Measurements from ENCODE around the gene KIAA1671. TPM values are rescaled to one million over a fixed set of nuclear protein-coding genes. Genes with fewer than 3 reads are reported as not detected.

KIAA1671 gene
- total and polyA plus RNA-seq, 4 donors: 8.7 to 35.9 (median 19.1) TPM

DNA sequence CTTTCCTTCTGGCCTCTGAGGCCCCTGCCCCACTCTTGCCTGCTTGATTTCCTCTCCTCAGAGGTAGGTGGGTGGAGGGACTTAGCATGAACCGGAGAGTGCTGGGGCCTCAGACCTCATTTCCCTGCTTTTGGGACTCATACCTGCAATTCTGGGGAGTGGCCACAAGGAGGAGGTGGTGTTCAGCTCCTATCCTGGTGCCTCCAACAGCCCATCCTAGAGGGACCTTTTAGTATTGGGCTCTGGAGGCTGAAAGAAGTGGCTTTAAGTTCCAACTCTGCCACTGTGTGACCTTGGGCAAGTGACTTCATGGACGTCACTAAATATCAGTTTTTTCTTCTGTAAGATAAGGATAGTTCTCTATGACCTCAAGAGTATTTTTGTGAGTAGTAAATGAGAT is 98.6 kb downstream of the KIAA1671 start:
- DNase-seq (ENCODE audit: low spot score): no peak
- peaks cover 0 to 6% (median 0%) of the 10 kb centered on the region in 4 donors for H3K36me3 ChIP-seq (ENCODE audit: control insufficient read depth in 4 of 4, insufficient read depth in 3 of 4, low read depth in 1 of 4, low read length in 3 of 4)
- H3K4me1 ChIP-seq (ENCODE audit: control insufficient read depth in 4 of 4, insufficient read depth in 4 of 4, low read length in 3 of 4): peaks cover 0 to 7% (median 1%) of the 10 kb centered on the region in 4 donors
- H3K4me3 ChIP-seq (ENCODE audit: low read depth in 1 of 3, low read length in 3 of 3): no peak overlapping the region
- TF ChIP-seq, protein P1, sequence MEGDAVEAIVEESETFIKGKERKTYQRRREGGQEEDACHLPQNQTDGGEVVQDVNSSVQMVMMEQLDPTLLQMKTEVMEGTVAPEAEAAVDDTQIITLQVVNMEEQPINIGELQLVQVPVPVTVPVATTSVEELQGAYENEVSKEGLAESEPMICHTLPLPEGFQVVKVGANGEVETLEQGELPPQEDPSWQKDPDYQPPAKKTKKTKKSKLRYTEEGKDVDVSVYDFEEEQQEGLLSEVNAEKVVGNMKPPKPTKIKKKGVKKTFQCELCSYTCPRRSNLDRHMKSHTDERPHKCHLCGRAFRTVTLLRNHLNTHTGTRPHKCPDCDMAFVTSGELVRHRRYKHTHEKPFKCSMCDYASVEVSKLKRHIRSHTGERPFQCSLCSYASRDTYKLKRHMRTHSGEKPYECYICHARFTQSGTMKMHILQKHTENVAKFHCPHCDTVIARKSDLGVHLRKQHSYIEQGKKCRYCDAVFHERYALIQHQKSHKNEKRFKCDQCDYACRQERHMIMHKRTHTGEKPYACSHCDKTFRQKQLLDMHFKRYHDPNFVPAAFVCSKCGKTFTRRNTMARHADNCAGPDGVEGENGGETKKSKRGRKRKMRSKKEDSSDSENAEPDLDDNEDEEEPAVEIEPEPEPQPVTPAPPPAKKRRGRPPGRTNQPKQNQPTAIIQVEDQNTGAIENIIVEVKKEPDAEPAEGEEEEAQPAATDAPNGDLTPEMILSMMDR (IDR thresholded peaks at IDR 0.05; ENCODE audit: low read depth, low read length, missing input control): peak; percentile 11
- TF ChIP-seq, protein P2, sequence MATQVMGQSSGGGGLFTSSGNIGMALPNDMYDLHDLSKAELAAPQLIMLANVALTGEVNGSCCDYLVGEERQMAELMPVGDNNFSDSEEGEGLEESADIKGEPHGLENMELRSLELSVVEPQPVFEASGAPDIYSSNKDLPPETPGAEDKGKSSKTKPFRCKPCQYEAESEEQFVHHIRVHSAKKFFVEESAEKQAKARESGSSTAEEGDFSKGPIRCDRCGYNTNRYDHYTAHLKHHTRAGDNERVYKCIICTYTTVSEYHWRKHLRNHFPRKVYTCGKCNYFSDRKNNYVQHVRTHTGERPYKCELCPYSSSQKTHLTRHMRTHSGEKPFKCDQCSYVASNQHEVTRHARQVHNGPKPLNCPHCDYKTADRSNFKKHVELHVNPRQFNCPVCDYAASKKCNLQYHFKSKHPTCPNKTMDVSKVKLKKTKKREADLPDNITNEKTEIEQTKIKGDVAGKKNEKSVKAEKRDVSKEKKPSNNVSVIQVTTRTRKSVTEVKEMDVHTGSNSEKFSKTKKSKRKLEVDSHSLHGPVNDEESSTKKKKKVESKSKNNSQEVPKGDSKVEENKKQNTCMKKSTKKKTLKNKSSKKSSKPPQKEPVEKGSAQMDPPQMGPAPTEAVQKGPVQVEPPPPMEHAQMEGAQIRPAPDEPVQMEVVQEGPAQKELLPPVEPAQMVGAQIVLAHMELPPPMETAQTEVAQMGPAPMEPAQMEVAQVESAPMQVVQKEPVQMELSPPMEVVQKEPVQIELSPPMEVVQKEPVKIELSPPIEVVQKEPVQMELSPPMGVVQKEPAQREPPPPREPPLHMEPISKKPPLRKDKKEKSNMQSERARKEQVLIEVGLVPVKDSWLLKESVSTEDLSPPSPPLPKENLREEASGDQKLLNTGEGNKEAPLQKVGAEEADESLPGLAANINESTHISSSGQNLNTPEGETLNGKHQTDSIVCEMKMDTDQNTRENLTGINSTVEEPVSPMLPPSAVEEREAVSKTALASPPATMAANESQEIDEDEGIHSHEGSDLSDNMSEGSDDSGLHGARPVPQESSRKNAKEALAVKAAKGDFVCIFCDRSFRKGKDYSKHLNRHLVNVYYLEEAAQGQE (IDR thresholded peaks at IDR 0.05): no peak
- no peaks in the 10 kb centered on the region for H3K9me3 ChIP-seq (ENCODE audit: control insufficient read depth in 4 of 4, low read length in 3 of 4)
- H3K9ac ChIP-seq (ENCODE audit: low read depth in 1 of 2, low read length in 2 of 2): no peak overlapping the region
- WGBS: 97% methylated on average over 2 of the region's 2 CpGs
- no peak overlapping the region for H3K27ac ChIP-seq (ENCODE audit: low read depth in 1 of 2, low read length in 2 of 2)
- no peaks in the 10 kb centered on the region for H3K27me3 ChIP-seq (ENCODE audit: control insufficient read depth in 4 of 4, insufficient read depth in 4 of 4, low read length in 3 of 4)

DNA sequence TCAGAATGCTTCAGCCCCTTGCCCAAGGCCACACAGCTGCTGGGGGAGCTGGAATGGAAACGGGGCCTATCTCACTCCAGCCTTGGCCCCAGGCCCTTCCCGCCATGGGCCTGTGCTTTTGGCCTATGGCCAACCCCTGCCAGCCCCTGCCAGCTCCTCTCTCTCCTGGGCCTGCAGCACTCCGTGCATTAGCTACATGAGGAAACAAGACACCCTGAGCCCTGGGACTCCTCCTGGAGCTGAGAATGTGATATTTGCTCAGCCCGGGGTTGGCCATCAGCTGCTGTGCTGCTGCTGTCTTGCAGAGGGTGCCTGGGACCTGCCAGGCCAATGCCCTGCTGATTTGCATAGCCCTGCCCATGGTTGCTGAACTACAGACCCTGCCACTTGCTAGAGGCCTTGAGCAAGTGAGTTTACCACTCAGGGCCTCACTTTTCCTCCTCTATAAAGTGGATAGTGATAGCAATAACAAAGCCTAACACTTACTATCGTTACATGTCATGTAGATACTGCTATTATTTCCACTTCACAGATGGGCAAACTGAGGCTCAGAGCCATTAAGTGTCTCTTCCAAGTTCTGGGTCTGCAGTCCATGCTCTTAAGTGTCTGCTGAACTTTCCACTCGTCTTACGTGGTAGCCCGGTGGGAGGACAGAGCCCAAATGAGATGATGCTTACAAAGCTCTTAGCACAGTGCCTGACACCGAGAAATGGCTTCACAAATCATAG is 99.6 kb downstream of the KIAA1671 start:
- H3K4me3 ChIP-seq (ENCODE audit: low read depth in 1 of 3, low read length in 3 of 3): no peak overlapping the region
- TF ChIP-seq, protein P3, sequence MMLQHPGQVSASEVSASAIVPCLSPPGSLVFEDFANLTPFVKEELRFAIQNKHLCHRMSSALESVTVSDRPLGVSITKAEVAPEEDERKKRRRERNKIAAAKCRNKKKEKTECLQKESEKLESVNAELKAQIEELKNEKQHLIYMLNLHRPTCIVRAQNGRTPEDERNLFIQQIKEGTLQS (IDR thresholded peaks at IDR 0.05): no peak
- no peak for TF ChIP-seq TAF1 (conservative IDR thresholded peaks at IDR 0.05)
- TF ChIP-seq FOXA1 (IDR thresholded peaks at IDR 0.05): no peak
- no peak overlapping the region for H3K27ac ChIP-seq (ENCODE audit: low read depth in 1 of 2, low read length in 2 of 2)
- DNase-seq (ENCODE audit: low spot score): no peak
- peaks cover 0 to 6% (median 0%) of the 10 kb centered on the region in 4 donors for H3K36me3 ChIP-seq (ENCODE audit: control insufficient read depth in 4 of 4, insufficient read depth in 3 of 4, low read depth in 1 of 4, low read length in 3 of 4)
- no peak overlapping the region for H3K9ac ChIP-seq (ENCODE audit: low read depth in 1 of 2, low read length in 2 of 2)
- H3K27me3 ChIP-seq (ENCODE audit: control insufficient read depth in 4 of 4, insufficient read depth in 4 of 4, low read length in 3 of 4): no peaks in the 10 kb centered on the region
- WGBS: 65% methylated on average over 9 of the region's 9 CpGs
- H3K9me3 ChIP-seq (ENCODE audit: control insufficient read depth in 4 of 4, low read length in 3 of 4): no peaks in the 10 kb centered on the region
- H3K4me1 ChIP-seq (ENCODE audit: control insufficient read depth in 4 of 4, insufficient read depth in 4 of 4, low read length in 3 of 4): peaks cover 0 to 7% (median 1%) of the 10 kb centered on the region in 4 donors

DNA sequence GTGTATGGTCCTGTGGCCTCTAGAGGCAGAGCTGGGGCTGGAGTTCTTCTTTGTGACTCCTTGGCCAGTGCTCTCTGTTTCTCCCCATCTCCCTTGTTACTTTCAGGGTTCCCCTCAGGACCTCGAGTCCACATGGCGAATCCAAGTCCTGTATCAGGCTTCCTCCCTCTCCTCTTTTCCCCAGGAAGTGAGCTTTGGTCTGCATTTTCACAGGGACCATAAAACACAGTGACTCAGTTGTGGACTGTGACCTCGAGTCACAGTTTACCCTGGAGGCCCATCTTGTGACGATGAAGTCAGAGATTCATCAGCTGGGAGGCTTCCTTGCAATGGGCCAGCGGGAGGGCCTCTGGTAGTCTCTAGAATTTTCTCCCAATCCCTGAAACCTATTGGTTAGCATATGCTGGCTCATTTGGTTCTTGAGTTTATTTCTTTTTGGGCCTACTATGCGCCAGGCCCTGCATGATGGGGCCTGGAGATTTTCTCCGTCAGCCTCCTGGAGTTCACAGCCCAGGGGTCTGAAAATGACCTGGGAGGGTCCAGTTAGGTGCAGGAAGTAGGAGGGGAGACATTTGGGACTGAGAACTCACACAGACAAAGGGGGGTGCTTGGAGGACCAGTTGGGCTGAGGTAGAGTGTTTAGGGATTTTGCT is 100.8 kb downstream of the KIAA1671 start:
- no peak overlapping the region for H3K4me3 ChIP-seq (ENCODE audit: low read depth in 1 of 3, low read length in 3 of 3)
- WGBS: 87% methylated on average over 7 of the region's 7 CpGs
- H3K27me3 ChIP-seq (ENCODE audit: control insufficient read depth in 4 of 4, insufficient read depth in 4 of 4, low read length in 3 of 4): no peaks in the 10 kb centered on the region
- no peak overlapping the region for H3K9ac ChIP-seq (ENCODE audit: low read depth in 1 of 2, low read length in 2 of 2)
- H3K9me3 ChIP-seq (ENCODE audit: control insufficient read depth in 4 of 4, low read length in 3 of 4): no peaks in the 10 kb centered on the region
- H3K27ac ChIP-seq (ENCODE audit: low read depth in 1 of 2, low read length in 2 of 2): no peak overlapping the region
- H3K36me3 ChIP-seq (ENCODE audit: control insufficient read depth in 4 of 4, insufficient read depth in 3 of 4, low read depth in 1 of 4, low read length in 3 of 4): peaks cover 0 to 6% (median 0%) of the 10 kb centered on the region in 4 donors
- H3K4me1 ChIP-seq (ENCODE audit: control insufficient read depth in 4 of 4, insufficient read depth in 4 of 4, low read length in 3 of 4): peaks cover 0 to 7% (median 1%) of the 10 kb centered on the region in 4 donors
- DNase-seq (ENCODE audit: low spot score): no peak
- TF ChIP-seq, protein P2 (IDR thresholded peaks at IDR 0.05): no peak
- TF ChIP-seq FOXA1 (IDR thresholded peaks at IDR 0.05) (no peak), NR2F2 (IDR thresholded peaks at IDR 0.05) (no peak), TAF1 (conservative IDR thresholded peaks at IDR 0.05) (no peak), YY1 (IDR thresholded peaks at IDR 0.05) (no peak), EGR1 (IDR thresholded peaks at IDR 0.05; ENCODE audit: low read depth in 2 of 2) (no peak), HNF4A (conservative IDR thresholded peaks at IDR 0.05) (no peak), JUND (IDR thresholded peaks at IDR 0.05) (no peak), HNF4G (IDR thresholded peaks at IDR 0.05) (no peak), RXRA (IDR thresholded peaks at IDR 0.05) (no peak)
- TF ChIP-seq, protein P4, sequence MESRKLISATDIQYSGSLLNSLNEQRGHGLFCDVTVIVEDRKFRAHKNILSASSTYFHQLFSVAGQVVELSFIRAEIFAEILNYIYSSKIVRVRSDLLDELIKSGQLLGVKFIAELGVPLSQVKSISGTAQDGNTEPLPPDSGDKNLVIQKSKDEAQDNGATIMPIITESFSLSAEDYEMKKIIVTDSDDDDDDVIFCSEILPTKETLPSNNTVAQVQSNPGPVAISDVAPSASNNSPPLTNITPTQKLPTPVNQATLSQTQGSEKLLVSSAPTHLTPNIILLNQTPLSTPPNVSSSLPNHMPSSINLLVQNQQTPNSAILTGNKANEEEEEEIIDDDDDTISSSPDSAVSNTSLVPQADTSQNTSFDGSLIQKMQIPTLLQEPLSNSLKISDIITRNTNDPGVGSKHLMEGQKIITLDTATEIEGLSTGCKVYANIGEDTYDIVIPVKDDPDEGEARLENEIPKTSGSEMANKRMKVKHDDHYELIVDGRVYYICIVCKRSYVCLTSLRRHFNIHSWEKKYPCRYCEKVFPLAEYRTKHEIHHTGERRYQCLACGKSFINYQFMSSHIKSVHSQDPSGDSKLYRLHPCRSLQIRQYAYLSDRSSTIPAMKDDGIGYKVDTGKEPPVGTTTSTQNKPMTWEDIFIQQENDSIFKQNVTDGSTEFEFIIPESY (IDR thresholded peaks at IDR 0.05): no peak
- TF ChIP-seq, protein P5, sequence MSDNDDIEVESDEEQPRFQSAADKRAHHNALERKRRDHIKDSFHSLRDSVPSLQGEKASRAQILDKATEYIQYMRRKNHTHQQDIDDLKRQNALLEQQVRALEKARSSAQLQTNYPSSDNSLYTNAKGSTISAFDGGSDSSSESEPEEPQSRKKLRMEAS (IDR thresholded peaks at IDR 0.05): no peak

Measured in liver (tissue), 9 donors.